Activated CD8-positive, alpha-beta memory T cell treated with anti-CD3 and anti-CD28 coated beads for 48 hours (primary cell): ENCODE results near the gene RFPL3.

ENCODE experiments used
- DNase-seq, 3 experiments: peaks; one replicate each; pipeline ENCODE4 v3.0.0-alpha.2; 2020; ENCODE audit warnings: low read depth in 2 of 3, low spot score in 2 of 3

Gene RFPL3

DNA sequence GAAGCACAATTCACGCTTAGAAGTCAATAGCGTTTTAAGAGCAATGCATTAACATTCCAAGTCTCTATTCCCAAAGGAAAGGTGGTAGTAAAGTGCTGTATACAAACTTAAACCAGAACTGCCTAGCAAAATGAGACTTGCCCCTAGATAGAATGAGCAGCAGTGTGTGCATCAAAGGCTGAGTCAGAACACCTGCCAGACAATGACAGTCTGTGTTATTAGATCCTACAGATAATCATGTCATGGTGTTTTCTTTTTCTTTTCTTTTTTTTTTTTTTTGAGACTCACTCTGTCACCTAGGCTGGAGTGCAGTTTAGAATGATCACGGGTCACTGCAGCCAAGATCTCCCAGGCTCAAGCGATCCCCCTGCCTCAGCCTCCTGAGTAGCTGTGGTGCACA is 52.8 kb downstream of the RFPL3 start:
- no peak for DNase-seq
